Hindlimb muscle (tissue), 1 donor: ENCODE measurements around the gene IRF9. TPM values are rescaled to one million over a fixed set of nuclear protein-coding genes. Genes with fewer than 3 reads are reported as not detected.
A peak's percentile ranks its signal among the peaks of the same experiment; 100 is the strongest.

ENCODE experiments used
- DNase-seq: peaks from one replicate; pipeline ENCODE4 v3.0.0-alpha.2; 2013
- polyA plus RNA-seq: library from polyadenylated mRNA; unstranded; fragments of 120-200 nt; gene quantifications from one replicate; pipeline ENCODE4 v1.2.1, GENCODE V29; 2013; ENCODE audit not compliant: insufficient read length

IRF9 gene
- polyA plus RNA-seq, 1 donor, result 32.6 TPM

- no peak for DNase-seq
Measured at GRCh38 chr14:24177891-24178290, 16.8 kb downstream of the IRF9 start.

GRCh38 chr14:24178399-24179178, 17.5 kb downstream of the IRF9 start:
- no peak for DNase-seq

- DNase-seq, result no peak
Measured at GRCh38 chr14:24179294-24179960, 18.4 kb downstream of the IRF9 start.

GRCh38 chr14:24179961-24180796, 19.1 kb downstream of the IRF9 start:
- no peak for DNase-seq

- DNase-seq, result no peak
Measured at GRCh38 chr14:24181371-24182077, 20.5 kb downstream of the IRF9 start.

GRCh38 chr14:24182110-24182882, 21.2 kb downstream of the IRF9 start:
- no peak for DNase-seq

- DNase-seq, result no peak
Measured at GRCh38 chr14:24183014-24183481, 22.0 kb downstream of the IRF9 start.

GRCh38 chr14:24184104-24184970, 23.3 kb downstream of the IRF9 start:
- DNase-seq, result no peak

GRCh38 chr14:24185026-24185425, 24.0 kb downstream of the IRF9 start:
- no peak for DNase-seq

GRCh38 chr14:24185741-24186140, 24.7 kb downstream of the IRF9 start:
- DNase-seq, result no peak

- no peak for DNase-seq
Measured at GRCh38 chr14:24186831-24187538, 25.9 kb downstream of the IRF9 start.

GRCh38 chr14:24187539-24187915, 26.5 kb downstream of the IRF9 start:
- no peak for DNase-seq

- DNase-seq, result peak; percentile 96
Measured at GRCh38 chr14:24188251-24189058, 27.4 kb downstream of the IRF9 start, which contains the start of gene IPO4. IPO4 (minus strand) TSS chr14:24188816; CDS start chr14:24188787, 29 bp downstream.

- DNase-seq, result no peak
Measured at GRCh38 chr14:24189059-24189375, 28.0 kb downstream of the IRF9 start.

- DNase-seq, result no peak
Measured at GRCh38 chr14:24189460-24189859, 28.4 kb downstream of the IRF9 start.

- no peak for DNase-seq
Measured at GRCh38 chr14:24190416-24190815, 29.4 kb downstream of the IRF9 start.

GRCh38 chr14:24192933-24193332, 31.9 kb downstream of the IRF9 start:
- DNase-seq, result no peak

GRCh38 chr14:24194186-24194872, 33.3 kb downstream of the IRF9 start:
- DNase-seq, result no peak

- no peak for DNase-seq
Measured at GRCh38 chr14:24194873-24195185, 33.8 kb downstream of the IRF9 start.
